Subcutaneous abdominal adipose tissue (tissue), 5 donors: Measurements from ENCODE around the gene HHIPL2.

Source experiments
- H3K27ac ChIP-seq: one replicate; pipeline ENCODE4 v1.7.0; 2013; ENCODE audit warnings: low read depth, mild to moderate bottlenecking, inconsistent platforms, low read length, moderate library complexity
- H3K27me3 ChIP-seq, 5 donors: one replicate each; pipeline ENCODE4 v1.7.0; 2013; ENCODE audit warnings: low read length in 5 of 5, inconsistent platforms in 1 of 5; ENCODE audit not compliant: control insufficient read depth in 5 of 5, insufficient read depth in 4 of 5
- H3K36me3 ChIP-seq, 5 donors: one replicate each; pipeline ENCODE4 v1.7.0; 2013; ENCODE audit warnings: low read length in 5 of 5; ENCODE audit not compliant: control insufficient read depth in 5 of 5, insufficient read depth in 5 of 5
- H3K4me1 ChIP-seq, 5 donors: one replicate each; pipeline ENCODE4 v1.7.0; 2013; ENCODE audit warnings: low read length in 5 of 5, mild to moderate bottlenecking in 3 of 5, moderate library complexity in 1 of 5; ENCODE audit not compliant: control insufficient read depth in 5 of 5, insufficient read depth in 5 of 5
- H3K4me3 ChIP-seq, 5 donors: one replicate each; pipeline ENCODE4 v1.7.0; 2013; ENCODE audit warnings: low read length in 5 of 5, low read depth in 1 of 5
- H3K9ac ChIP-seq, 5 donors: one replicate each; pipeline ENCODE4 v1.7.0; 2013; ENCODE audit warnings: low read length in 5 of 5, mild to moderate bottlenecking in 4 of 5, moderate library complexity in 3 of 5
- H3K9me3 ChIP-seq, 5 donors: one replicate each; pipeline ENCODE4 v1.7.0; 2013; ENCODE audit warnings: low read length in 5 of 5; ENCODE audit not compliant: control insufficient read depth in 5 of 5
- donor health status: healthy.
- donor health status: healthy.
- donor health status: healthy.
- donor health status: healthy.
- donor health status: healthy.

Gene HHIPL2

GRCh38 chr1:222546091-222546490 is 1.8 kb downstream of the HHIPL2 start:
- Histone ChIP-seq H3K9me3 (no peaks in the 10 kb centered on the region), H3K4me1 (no peaks in the 10 kb centered on the region), H3K36me3 (no peaks in the 10 kb centered on the region), H3K27me3 (peaks cover 3 to 18% (median 12%) of the 10 kb centered on the region in 5 donors), H3K9ac (no peak overlapping the region), H3K4me3 (no peak overlapping the region), H3K27ac (no peak overlapping the region)

GRCh38 chr1:222543817-222544216 is 4.1 kb downstream of the HHIPL2 start:
- H3K36me3 ChIP-seq, result no peaks in the 10 kb centered on the region
- H3K4me1 ChIP-seq, result no peaks in the 10 kb centered on the region
- no peak overlapping the region for H3K4me3 ChIP-seq
- no peaks in the 10 kb centered on the region for H3K9me3 ChIP-seq
- no peak overlapping the region for H3K9ac ChIP-seq
- no peak overlapping the region for H3K27ac ChIP-seq
- H3K27me3 ChIP-seq, result peaks cover 3 to 18% (median 12%) of the 10 kb centered on the region in 5 donors

GRCh38 chr1:222540598-222540995 is 7.3 kb downstream of the HHIPL2 start:
- Histone ChIP-seq H3K9ac (no peak overlapping the region), H3K4me3 (no peak overlapping the region), H3K27ac (no peak overlapping the region), H3K27me3 (peaks cover 0 to 15% (median 5%) of the 10 kb centered on the region in 5 donors), H3K4me1 (no peaks in the 10 kb centered on the region), H3K9me3 (no peaks in the 10 kb centered on the region), H3K36me3 (no peaks in the 10 kb centered on the region)

- H3K4me1 ChIP-seq, result no peaks in the 10 kb centered on the region
- no peak overlapping the region for H3K27ac ChIP-seq
- no peaks in the 10 kb centered on the region for H3K9me3 ChIP-seq
- H3K9ac ChIP-seq, result no peak overlapping the region
- peaks cover 0 to 12% (median 4%) of the 10 kb centered on the region in 5 donors for H3K27me3 ChIP-seq
- H3K4me3 ChIP-seq, result no peak overlapping the region
- no peaks in the 10 kb centered on the region for H3K36me3 ChIP-seq
Observed at GRCh38 chr1:222539951-222540597, 7.8 kb downstream of the HHIPL2 start.

- H3K27ac ChIP-seq, result no peak overlapping the region
- no peaks in the 10 kb centered on the region for H3K27me3 ChIP-seq
- H3K9ac ChIP-seq, result no peak overlapping the region
- H3K4me1 ChIP-seq, result no peaks in the 10 kb centered on the region
- no peaks in the 10 kb centered on the region for H3K9me3 ChIP-seq
- H3K36me3 ChIP-seq, result no peaks in the 10 kb centered on the region
- no peak overlapping the region for H3K4me3 ChIP-seq
Observed at GRCh38 chr1:222535455-222535854, 12.4 kb downstream of the HHIPL2 start.

GRCh38 chr1:222530852-222531251 is 17.1 kb downstream of the HHIPL2 start:
- Histone ChIP-seq H3K9ac (no peak overlapping the region), H3K27me3 (no peaks in the 10 kb centered on the region), H3K9me3 (no peaks in the 10 kb centered on the region), H3K4me1 (peaks cover 0 to 8% (median 4%) of the 10 kb centered on the region in 5 donors), H3K4me3 (no peak overlapping the region), H3K27ac (no peak overlapping the region), H3K36me3 (no peaks in the 10 kb centered on the region)

- H3K9ac ChIP-seq, result no peak overlapping the region
- H3K9me3 ChIP-seq, result no peaks in the 10 kb centered on the region
- no peaks in the 10 kb centered on the region for H3K36me3 ChIP-seq
- no peak overlapping the region for H3K27ac ChIP-seq
- H3K4me3 ChIP-seq, result no peak overlapping the region
- H3K4me1 ChIP-seq, result peaks cover 0 to 8% (median 4%) of the 10 kb centered on the region in 5 donors
- no peaks in the 10 kb centered on the region for H3K27me3 ChIP-seq
Observed at GRCh38 chr1:222529916-222530315, 18.0 kb downstream of the HHIPL2 start.

- H3K4me3 ChIP-seq, result no peak overlapping the region
- no peak overlapping the region for H3K9ac ChIP-seq
- no peaks in the 10 kb centered on the region for H3K36me3 ChIP-seq
- no peaks in the 10 kb centered on the region for H3K9me3 ChIP-seq
- H3K27ac ChIP-seq, result no peak overlapping the region
- no peaks in the 10 kb centered on the region for H3K27me3 ChIP-seq
- peaks cover 0 to 8% (median 4%) of the 10 kb centered on the region in 5 donors for H3K4me1 ChIP-seq
Observed at GRCh38 chr1:222529181-222529580, 18.7 kb downstream of the HHIPL2 start.

GRCh38 chr1:222525951-222526350 is 22.0 kb downstream of the HHIPL2 start:
- no peak overlapping the region for H3K27ac ChIP-seq
- no peak overlapping the region for H3K9ac ChIP-seq
- H3K36me3 ChIP-seq, result no peaks in the 10 kb centered on the region
- H3K4me1 ChIP-seq, result peaks cover 0 to 8% (median 4%) of the 10 kb centered on the region in 5 donors
- H3K4me3 ChIP-seq, result no peak overlapping the region
- peaks cover 0 to 6% (median 0%) of the 10 kb centered on the region in 5 donors for H3K9me3 ChIP-seq
- no peaks in the 10 kb centered on the region for H3K27me3 ChIP-seq

GRCh38 chr1:222523852-222524251 is 24.1 kb downstream of the HHIPL2 start:
- Histone ChIP-seq H3K9me3 (peaks cover 0 to 6% (median 0%) of the 10 kb centered on the region in 5 donors), H3K36me3 (no peaks in the 10 kb centered on the region), H3K9ac (no peak overlapping the region), H3K4me1 (no peaks in the 10 kb centered on the region), H3K27ac (no peak overlapping the region), H3K27me3 (no peaks in the 10 kb centered on the region), H3K4me3 (no peak overlapping the region)
